Forelimb muscle (tissue), 1 donor: ENCODE measurements around the gene IPO4. TPM values are rescaled to one million over a fixed set of nuclear protein-coding genes. Genes with fewer than 3 reads are reported as not detected.

Source experiments
- DNase-seq: peaks from one replicate; pipeline ENCODE4 v3.0.0-alpha.2; 2013; ENCODE audit warnings: low read depth
- polyA plus RNA-seq: library from polyadenylated mRNA; unstranded; fragments of 120-200 nt; gene quantifications from one replicate; pipeline ENCODE4 v1.2.1, GENCODE V29; 2013; ENCODE audit not compliant: insufficient read length

The IPO4 gene
- polyA plus RNA-seq, 1 donor = 26.4 TPM

DNA sequence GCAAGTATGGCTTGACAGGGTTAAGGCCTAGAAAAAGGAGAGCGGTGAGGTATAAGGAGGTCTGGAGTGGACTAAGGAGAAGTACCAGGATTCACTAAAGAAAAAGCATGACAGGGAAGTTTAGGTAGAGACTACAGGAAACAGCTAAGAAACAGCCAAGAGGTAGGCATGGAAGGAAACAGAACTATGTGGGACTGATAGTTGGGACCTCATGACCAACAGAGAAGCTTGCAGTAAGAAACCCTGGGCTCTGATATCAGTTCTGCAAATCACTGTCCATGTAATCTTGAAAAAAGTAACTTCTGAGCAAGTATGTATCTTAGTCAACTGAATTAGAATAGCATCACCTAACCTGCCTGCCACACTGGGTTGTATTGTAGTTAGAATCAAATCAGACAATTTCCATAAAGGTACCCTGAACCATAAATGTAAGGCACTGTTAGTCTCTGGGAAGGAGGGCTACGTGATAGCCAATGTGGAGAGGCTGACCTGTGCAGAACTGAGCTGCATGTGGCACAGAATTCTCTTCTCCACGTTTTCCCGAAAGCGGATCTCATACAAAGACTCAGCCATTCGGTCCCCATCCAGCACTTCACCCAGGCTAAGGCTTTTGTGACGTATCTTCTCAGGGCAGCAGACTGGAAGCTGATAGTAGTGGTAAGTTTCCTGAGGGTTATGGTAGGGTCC lies 5.7 kb upstream of the IPO4 start:
- no peak for DNase-seq

- no peak for DNase-seq
These were observed 4.3 kb upstream of the IPO4 start for GRCh38 chr14:24192933-24193332.

GRCh38 chr14:24190416-24190815 lies 1.8 kb upstream of the IPO4 start:
- no peak for DNase-seq

- DNase-seq = no peak
These were observed 844 bp upstream of the IPO4 start for GRCh38 chr14:24189460-24189859.

DNA sequence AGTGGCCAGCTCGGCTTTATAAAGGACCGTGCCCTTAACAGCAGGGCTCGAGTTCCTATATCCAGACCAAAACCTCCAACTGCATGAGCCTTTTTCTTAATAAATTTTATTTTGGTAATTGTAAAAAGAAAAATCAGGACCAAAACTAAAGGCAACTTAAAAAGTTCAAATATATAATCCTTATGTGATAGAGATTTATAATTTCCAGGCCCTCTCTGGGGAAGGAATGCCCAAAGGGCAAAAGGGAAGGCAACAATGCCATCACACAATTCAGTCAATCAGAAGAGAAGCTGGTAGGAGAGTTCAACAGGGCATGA lies 401 bp upstream of the IPO4 start:
- no peak for DNase-seq

- DNase-seq = no peak
These were observed 1.1 kb downstream of the IPO4 start for GRCh38 chr14:24187539-24187915.

- DNase-seq = no peak
These were observed 1.6 kb downstream of the IPO4 start for GRCh38 chr14:24186831-24187538.

GRCh38 chr14:24185741-24186140 lies 2.9 kb downstream of the IPO4 start:
- DNase-seq = no peak

DNA sequence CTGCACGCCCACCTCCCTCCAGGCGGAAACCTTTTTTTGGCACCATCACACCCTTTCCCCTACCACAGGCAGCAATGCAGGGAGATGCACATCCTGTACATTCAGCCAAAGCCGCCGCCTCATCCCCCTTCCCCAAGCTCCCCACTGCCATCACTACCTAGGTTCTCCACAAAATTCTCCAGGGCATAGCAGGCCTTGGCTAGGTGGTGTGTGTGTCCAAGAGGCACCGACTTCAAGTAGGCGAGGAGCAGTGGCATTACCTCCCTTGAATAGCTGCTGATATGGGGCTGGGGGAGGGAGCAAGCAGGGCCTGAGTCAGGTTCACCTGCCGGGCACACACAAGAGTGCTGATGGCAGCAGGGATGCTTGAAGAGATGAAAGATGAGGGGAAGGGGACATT lies 3.6 kb downstream of the IPO4 start:
- DNase-seq = no peak

DNA sequence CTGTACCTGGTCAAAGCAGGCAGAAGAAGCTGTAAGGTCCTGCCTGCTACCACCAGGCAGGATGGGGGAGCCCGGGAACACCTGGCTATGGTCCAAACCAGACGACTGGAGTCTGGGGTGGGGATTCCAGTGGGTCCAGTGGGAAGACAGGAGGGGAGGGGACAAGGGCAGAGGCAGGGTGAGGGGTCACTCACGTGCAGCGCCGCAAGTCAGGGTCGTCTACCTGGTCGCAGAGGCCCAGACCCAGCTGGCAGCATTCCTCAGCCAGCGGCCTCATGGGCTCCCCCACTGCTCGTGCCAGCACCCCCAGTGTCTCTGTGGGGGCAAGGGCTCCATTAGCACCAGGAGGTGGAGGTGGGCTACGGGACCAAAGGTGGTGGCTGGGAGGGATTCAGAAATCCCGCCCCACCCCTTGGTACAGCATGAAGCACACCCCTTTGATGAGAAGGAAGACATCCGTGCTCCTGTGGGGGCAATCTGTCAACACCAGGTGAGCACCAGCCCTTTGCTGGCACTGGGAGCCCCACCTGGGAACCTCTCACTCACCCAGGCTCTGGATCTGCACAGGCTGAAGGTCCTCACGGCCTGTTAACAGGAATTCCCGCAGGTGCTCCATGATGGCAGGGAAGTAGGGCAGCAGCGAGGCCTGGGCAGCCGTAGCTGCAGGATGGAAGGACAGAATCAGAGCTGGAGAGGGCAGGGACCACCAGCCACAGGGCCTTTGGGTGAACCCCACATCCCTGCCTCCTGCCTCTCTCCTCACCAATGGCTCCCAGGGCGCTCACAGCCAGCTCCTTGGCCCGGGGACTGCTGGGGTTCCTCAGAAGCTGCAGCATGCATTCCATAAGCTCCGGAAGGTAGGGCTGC lies 4.3 kb downstream of the IPO4 start:
- no peak for DNase-seq

DNA sequence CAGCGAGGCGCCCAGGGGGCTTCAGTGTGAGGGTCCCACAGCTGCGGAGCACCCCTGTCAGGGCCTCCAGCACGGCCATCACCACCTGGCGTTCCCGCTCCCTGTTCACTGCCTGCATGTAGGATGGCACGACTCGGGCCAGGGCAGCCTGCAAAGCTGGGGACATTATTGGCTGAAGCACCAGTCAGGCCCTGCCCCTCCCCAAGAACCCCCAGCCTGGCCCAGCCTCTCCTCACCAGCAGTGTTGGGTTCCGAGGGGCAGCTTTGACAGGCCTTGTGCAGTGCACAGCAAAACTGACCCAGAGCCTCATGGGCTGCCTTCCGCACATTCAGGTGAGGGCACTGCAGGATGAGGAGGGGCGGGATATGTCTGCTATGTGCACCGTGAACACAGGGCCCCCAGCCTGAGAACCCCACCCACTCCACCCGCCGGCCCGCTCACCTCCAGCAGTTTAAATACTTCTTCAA lies 5.6 kb downstream of the IPO4 start:
- DNase-seq = no peak

GRCh38 chr14:24182110-24182882 lies 6.3 kb downstream of the IPO4 start:
- no peak for DNase-seq

DNA sequence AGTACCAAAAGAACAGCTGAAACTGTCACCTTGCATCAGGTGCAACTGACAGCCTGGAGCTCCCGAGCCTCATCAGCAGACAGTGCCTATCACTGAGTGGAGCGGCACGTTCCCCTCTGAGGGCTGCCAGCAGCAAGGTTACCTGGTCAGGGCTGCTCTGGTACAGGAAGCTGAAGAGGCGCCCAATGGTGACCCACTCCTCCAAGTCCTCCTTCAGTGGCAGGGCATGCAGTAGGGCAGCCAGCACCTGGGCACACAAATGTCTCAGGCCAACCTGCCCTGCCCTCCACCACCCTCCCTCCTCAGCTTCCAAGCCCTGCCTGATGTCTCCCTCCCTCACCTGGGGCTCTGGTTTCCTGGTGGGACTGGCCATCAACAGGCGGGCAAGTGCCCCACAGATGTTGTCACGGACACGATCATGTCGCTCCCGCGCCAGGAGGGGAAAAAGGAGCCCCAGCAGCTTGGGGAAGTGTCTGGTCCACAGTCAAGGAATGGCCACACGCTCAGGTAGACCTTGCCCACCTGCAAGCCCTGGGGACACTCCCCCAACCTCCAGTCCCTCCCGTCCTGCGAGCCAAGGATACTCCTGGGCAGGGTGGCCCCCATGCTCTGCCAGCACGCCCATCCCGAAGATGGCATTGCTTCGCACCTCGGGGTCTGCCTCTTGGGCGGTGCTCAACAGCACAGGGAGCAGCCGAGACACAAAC lies 7.1 kb downstream of the IPO4 start:
- no peak for DNase-seq

GRCh38 chr14:24179961-24180796 lies 8.4 kb downstream of the IPO4 start:
- DNase-seq = no peak

DNA sequence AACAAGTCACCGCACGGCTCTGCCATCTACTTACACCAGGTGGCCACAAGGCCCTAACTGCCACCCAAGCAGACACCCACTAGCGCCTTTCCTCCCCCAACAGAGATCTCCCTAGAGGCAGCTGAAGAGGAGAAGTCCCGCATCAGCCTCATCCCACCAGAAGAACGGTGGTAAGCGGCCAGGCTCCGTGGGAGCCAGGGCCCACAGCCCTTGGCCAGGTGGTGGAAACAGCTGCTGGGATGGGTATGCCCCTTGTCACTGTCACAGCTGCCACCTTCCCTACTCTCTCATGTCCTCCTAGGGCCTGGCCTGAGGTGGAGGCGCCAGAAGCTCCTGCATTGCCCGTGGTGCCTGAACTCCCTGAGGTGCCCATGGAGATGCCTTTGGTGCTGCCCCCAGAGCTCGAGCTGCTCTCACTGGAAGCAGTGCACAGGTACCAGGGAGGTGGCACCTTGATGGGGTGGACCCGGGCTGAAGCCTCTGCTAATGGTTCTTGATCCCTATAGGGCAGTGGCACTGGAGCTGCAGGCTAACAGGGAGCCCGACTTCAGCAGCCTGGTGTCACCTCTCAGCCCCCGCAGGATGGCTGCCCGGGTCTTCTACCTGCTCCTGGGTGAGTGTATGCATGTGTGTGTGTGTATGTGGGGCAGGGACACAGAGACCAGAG lies 9.2 kb downstream of the IPO4 start:
- DNase-seq = no peak

- no peak for DNase-seq
These were observed 10.0 kb downstream of the IPO4 start for GRCh38 chr14:24178399-24179178.

DNA sequence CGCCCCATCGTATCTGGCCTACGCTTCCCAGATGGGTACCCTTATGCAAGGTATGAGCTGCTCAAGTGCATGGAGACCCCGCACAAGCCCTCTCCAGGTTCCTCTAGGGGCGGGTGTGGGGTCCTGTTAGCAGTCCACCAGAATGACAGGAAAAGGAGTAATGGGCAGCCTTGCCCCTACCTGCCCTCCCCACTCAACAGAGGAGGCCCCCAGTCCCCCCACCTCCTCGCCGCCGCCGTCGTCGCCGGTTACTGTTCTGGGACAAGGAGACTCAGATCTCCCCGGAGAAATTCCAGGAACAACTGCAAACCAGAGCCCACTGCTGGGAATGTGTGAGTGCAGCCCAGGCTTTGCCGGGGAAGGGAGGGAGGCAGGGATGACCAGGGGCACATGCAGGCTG lies 10.7 kb downstream of the IPO4 start:
- DNase-seq = no peak

- DNase-seq = no peak
These were observed 11.4 kb downstream of the IPO4 start for GRCh38 chr14:24177041-24177825.
